ENCODE results near the gene PSMG1. TPM values are rescaled to one million over a fixed set of nuclear protein-coding genes. Genes with fewer than 3 reads are reported as not detected.

PSMG1 gene
- total RNA-seq, 1 donor from 2014 or later = 25.4 TPM

DNA sequence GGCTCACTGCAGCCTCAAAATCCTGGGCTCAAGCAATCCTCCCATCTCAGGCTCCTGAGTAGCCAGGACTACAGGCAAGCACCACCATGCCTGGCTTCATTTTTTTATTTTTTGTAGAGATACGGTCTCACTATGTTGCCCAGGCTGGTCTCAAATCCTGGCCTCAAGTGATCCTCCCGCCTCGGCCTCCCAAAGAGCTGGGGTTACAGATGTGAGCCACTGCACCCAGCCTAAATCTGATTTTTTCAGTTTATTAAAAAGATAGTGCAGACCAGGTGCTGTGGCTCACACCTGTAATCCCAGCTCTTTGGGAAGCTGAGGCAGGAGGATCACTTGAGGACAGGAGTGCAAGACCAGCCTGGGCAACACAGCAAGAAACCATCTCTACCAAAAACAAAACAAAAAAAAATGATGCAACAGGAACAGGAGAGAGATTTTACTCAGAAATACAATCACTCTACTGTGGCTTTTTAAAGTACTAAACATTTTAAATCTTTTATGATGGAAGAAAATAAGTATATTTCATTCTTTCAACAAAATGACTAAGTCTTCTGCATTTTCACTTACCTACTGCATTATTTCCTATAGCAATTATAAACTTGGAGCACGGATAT, 1.9 kb downstream of the PSMG1 start:
- Histone ChIP-seq H3K36me3 (peaks cover 0 to 4% of the 10 kb centered on the region in 2 donors), H3K27ac (no peak overlapping the region), H3K4me1 (peaks cover 0 to 11% of the 10 kb centered on the region in 2 donors), H3K27me3 (no peaks in the 10 kb centered on the region), H3K4me3 (no peak overlapping the region), H3K9me3 (no peaks in the 10 kb centered on the region)
- intact Hi-C loops (cut with DNase I) = loop anchor here (10.0 kb wide), 1 partner anchor 203 kb away; a partner anchor contains a TSS
- no peak for DNase-seq (ENCODE audit: low spot score in 2 of 2)
- TF ChIP-seq, protein P1, sequence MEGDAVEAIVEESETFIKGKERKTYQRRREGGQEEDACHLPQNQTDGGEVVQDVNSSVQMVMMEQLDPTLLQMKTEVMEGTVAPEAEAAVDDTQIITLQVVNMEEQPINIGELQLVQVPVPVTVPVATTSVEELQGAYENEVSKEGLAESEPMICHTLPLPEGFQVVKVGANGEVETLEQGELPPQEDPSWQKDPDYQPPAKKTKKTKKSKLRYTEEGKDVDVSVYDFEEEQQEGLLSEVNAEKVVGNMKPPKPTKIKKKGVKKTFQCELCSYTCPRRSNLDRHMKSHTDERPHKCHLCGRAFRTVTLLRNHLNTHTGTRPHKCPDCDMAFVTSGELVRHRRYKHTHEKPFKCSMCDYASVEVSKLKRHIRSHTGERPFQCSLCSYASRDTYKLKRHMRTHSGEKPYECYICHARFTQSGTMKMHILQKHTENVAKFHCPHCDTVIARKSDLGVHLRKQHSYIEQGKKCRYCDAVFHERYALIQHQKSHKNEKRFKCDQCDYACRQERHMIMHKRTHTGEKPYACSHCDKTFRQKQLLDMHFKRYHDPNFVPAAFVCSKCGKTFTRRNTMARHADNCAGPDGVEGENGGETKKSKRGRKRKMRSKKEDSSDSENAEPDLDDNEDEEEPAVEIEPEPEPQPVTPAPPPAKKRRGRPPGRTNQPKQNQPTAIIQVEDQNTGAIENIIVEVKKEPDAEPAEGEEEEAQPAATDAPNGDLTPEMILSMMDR (IDR thresholded peaks at IDR 0.05) = no peak

DNA sequence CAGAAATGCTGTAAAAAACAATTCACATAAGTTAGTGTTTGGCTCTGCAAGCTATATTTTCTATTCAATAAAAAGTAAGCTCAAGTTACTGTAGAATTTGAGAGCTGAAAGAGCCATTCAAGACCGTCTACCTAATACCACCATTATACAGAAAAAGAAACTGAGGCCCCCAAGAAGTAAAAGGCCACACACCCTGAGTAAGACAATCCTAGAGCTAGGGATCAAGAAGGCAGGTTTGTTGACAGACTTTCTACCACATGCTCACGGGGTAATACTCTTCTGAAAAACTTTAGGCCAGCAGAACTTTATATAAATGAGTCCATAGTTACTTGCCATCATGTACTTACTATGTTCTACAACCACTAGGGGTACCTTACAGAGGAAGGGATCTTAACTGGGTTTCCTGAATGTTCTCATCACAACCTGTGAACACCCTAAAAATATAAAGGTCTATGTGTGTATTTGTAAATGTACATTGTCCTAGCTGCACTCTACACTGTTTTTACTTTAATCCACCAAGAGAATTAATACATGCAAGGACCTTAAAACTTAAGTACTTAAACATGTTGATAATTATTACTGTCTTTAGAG, 2.7 kb downstream of the PSMG1 start:
- Histone ChIP-seq H3K4me3 (no peak overlapping the region), H3K4me1 (peaks cover 0 to 11% of the 10 kb centered on the region in 2 donors), H3K27ac (no peak overlapping the region), H3K27me3 (no peaks in the 10 kb centered on the region), H3K36me3 (peaks cover 0 to 4% of the 10 kb centered on the region in 2 donors), H3K9me3 (no peaks in the 10 kb centered on the region)
- no peak for DNase-seq (ENCODE audit: low spot score in 2 of 2)
- TF ChIP-seq, protein P1 (IDR thresholded peaks at IDR 0.05) = peak in 1 of 3 experiments; percentile 4
- intact Hi-C loops (cut with DNase I) = loop anchor here (10.0 kb wide), 1 partner anchor 204 kb away; a partner anchor contains a TSS

DNA sequence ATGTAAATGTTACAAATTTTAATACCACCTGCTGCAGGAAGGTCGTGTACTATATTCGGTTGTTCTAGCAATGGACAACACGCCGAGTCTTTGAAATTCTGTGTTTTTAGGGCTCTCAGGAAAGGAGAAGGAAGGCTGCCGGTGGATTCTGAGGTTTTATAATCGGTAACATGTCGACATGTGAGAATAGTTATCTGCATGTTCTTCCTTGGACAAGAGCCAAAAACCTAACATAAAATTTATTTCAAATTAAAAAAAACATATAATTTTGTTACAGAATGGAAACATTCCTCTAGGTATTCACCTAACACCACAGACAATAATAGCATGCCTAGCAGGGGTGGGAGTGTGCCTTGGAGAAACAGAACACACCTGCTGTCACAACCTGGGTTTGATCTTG, 4.8 kb downstream of the PSMG1 start:
- no peaks in the 10 kb centered on the region for H3K27me3 ChIP-seq
- peaks cover 0 to 11% of the 10 kb centered on the region in 2 donors for H3K4me1 ChIP-seq
- peaks cover 10 to 11% of the 10 kb centered on the region in 2 donors for H3K36me3 ChIP-seq
- no peaks in the 10 kb centered on the region for H3K9me3 ChIP-seq
- TF ChIP-seq, protein P1 (IDR thresholded peaks at IDR 0.05) = no peak
- intact Hi-C loops (cut with DNase I) = no loop called here
- H3K4me3 ChIP-seq = no peak overlapping the region
- no peak overlapping the region for H3K27ac ChIP-seq
- DNase-seq (ENCODE audit: low spot score in 2 of 2) = no peak

DNA sequence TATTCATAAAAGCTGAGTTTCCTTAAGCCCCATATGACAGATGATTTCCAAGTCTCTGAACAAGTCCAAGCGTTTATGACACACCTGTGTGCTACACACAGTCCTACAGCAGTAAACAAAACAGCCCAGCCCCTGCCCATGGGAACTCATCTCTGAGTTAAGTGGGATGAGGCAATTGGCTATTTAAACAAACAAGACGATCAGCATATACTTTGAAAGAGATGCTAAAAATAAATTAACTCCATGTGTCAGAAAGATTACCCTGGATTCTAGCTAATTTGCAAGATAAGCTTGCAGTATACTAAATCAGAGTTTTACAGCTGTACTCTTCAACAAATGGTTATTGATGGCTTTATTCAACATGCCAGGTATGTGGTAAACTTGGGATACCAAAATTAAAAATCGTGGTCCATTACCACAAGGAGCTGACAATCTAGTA, 7.0 kb downstream of the PSMG1 start:
- H3K36me3 ChIP-seq = peaks cover 14 to 21% of the 10 kb centered on the region in 2 donors
- no peak overlapping the region for H3K4me3 ChIP-seq
- TF ChIP-seq, protein P1 (IDR thresholded peaks at IDR 0.05) = no peak
- peaks cover 0 to 1% of the 10 kb centered on the region in 2 donors for H3K4me1 ChIP-seq
- DNase-seq (ENCODE audit: low spot score in 2 of 2) = no peak
- intact Hi-C loops (cut with DNase I) = no loop called here
- H3K27me3 ChIP-seq = no peaks in the 10 kb centered on the region
- no peaks in the 10 kb centered on the region for H3K9me3 ChIP-seq
- no peak overlapping the region for H3K27ac ChIP-seq

DNA sequence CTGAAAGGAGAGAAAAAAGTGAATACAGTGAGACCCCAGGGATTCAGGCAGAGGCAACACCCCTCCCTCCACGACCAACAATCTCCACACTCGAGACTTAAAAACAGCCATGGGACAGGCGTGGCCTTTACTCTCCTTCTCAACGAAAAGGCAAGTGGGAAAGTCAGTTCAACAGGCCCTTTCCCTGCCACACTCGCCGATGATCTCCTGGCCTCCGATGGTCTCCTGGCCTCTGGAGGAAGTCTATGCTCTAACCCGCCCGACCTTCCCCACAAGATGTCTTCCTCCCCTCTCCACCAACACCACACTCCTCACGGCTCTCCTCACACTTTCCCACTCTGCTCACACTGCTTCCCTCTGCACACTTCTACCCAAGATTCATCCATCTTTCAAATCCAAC, 7.6 kb downstream of the PSMG1 start:
- DNase-seq (ENCODE audit: low spot score in 2 of 2) = no peak
- TF ChIP-seq, protein P1 (IDR thresholded peaks at IDR 0.05) = no peak
- Histone ChIP-seq H3K36me3 (peaks cover 15 to 21% of the 10 kb centered on the region in 2 donors), H3K27ac (no peak overlapping the region), H3K4me3 (no peak overlapping the region), H3K27me3 (no peaks in the 10 kb centered on the region), H3K9me3 (no peaks in the 10 kb centered on the region), H3K4me1 (no peaks in the 10 kb centered on the region)
- intact Hi-C loops (cut with DNase I) = no loop called here
